KBM-7 (cell line): ENCODE results near the gene DLG5.
A peak's percentile ranks its signal among the peaks of the same experiment; 100 is the strongest.

Experiments
- DNase-seq: peaks from one replicate; pipeline ENCODE4 v3.0.0-alpha.2; 2015
- in situ Hi-C: fragments of 300-500 bp; cut with MboI; formaldehyde crosslinking; loops from 2 replicates; pipeline ENCODE4 v1.14.3; 2020; ENCODE audit warnings: low sequenced_read_pairs, low pct_unique_long_range_greater_than_20kb, mixed read lengths

The DLG5 gene

DNA sequence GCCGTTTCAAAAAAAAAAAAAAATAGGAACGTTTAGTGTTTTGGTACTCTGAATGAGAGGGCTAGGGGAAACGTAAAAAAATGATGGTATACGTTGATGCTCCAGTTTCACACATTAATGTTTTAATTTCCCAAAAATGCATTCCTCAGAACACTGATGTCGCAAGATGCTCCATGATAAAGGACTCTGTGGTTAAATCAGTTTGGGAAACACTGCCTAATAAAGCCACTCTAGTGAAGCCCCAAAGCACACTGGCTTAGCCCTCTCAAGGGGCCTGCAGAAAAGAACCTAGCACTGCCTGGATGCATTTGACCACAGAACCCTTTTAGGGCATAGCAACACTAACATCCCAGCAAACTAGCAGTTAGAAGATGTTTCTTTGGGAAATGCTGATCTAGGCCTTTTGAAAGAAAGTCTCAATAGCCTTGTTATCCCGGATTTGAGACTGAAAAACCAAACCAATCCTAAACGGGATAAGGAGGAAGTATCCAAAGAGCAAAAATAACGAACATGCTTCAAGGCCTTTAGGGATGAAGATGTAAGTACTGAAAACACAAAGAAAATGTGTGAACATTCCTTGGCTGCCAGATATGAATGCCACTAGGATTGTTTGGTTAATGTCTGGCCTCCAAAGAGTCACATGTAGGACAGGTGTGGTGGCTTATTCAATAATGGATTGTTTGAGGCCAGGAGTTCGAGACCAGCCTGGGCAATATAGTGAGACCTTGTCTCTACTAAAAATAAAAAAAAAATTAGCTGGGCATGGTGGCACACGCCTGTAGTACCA, 11.0 kb downstream of the DLG5 start:
- in situ Hi-C loops, result no loop called here
- no peak for DNase-seq

DNA sequence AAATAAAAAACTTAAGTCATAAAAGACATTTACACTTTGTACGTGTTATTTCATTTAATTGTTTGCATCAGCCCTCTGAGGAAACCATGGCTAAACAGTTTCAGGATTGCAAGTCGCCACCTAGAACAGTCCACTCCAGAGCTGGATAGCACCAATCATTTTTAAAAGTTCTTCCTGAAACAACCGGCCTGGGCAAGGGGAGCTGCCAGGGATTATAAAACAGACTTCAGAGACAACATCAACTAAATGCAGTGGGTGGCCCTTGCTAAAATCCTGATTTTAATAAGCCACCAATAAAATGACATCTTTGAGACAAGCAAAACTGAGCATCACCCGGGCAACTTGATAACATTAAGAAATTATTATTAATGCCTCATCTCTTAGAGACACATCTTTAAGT, 13.5 kb downstream of the DLG5 start:
- DNase-seq, result no peak
- in situ Hi-C loops, result no loop called here

DNA sequence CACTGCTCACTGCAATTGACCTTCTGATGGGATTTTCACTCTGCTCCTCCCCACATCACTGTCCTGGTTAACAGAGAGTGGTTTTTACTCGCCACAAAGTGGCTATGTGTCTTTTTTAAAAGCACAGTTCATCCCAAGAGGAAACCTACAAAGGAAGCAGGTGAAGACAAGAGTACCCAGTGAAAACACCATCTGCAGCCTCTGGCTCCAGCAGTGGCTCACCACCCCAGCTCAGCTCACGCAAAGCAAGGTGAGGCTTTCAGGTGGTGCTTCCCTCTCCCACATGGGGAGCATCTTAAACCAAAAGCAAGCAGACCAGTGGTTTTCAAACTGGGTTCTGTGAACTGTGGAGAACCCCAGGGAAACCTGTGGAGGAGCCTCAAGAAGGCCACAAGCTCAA, 14.0 kb downstream of the DLG5 start:
- DNase-seq, result no peak
- in situ Hi-C loops, result no loop called here

DNA sequence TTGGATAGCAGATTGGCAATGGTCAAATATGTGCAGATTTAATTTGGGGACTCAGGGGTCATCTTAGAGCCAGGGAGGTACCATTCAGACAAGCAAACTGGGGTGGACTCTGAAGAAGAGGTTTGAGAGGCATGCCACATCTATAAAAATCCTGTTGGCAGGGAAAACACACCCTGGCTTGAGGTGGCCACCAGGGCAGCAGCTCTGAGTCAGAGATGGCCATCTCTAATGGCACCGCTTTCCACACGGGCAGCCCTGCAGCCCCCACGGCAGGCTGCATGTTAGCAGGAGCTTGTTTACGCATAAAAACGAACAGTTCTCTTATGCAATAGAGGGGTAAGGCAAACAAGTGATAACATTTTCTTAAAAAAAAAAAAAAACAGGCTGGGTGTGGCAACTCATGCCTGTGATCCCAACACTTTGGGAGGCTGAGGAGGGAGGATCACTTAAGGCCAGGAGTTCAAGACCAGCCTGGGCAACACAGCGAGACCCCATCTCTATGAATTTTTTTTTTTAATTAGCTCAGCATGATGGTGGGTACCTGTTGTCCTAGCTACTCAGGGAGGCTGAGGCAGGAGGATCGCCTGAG, 14.9 kb downstream of the DLG5 start:
- in situ Hi-C loops, result no loop called here
- DNase-seq, result no peak

DNA sequence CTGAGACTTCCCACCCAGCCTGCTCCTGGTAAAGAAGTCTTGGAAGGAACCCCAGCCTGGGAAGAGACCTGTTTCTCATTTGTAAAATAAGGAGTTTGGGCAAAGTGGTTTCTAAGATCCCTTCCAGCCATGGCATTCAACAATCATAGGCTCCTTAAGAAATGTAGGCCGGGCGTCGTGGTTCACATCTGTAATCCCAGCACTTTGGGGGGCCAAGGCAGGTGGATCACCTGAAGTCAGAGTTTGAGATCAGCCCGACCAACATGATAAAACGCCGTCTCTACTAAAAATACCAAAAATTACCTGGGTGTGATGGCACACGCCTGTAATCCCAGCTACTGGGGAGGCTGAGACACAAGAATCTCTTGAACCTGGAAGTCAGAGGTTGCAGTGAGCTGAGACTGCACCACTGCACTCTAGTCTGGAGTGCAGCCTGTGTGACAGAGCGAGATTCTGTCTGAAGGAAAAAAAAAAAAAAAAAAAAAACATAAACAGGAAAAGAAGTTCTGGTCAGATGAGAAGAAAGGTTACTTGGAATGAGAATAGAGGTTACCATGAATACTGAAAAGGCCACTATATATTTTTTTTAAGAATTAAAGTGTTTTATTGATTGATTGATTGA, 15.9 kb downstream of the DLG5 start:
- in situ Hi-C loops, result no loop called here
- no peak for DNase-seq

DNA sequence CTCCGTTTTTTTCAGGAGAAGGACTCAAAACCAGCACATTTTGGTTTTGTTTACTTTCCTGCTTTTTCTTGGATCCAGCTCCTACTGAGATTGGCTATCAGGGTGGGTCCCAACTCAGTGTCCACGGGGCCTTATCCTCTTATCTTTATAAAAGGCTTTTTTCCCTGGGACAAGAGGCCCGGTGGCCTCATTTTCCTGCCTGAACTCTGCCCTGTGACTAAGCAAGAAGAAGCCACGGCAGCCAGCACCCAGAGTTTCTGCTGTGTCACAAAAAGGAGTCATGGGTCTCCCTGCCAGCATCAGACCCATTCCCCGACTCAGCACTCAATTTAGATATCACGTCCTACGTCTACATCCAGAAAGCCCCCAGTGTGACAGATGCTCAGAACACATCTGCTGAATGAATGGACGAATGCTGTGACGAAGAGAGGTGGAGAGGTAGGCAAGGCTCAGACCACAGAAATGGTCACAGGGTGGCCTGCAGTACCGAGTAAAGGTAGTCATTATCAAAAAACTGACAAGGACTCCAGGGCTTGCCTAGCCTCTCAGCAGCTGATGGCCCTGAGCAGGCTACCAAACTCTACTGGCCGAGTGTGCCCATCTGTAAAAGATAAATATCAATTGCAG, 16.7 kb downstream of the DLG5 start:
- DNase-seq, result no peak
- in situ Hi-C loops, result no loop called here

DNA sequence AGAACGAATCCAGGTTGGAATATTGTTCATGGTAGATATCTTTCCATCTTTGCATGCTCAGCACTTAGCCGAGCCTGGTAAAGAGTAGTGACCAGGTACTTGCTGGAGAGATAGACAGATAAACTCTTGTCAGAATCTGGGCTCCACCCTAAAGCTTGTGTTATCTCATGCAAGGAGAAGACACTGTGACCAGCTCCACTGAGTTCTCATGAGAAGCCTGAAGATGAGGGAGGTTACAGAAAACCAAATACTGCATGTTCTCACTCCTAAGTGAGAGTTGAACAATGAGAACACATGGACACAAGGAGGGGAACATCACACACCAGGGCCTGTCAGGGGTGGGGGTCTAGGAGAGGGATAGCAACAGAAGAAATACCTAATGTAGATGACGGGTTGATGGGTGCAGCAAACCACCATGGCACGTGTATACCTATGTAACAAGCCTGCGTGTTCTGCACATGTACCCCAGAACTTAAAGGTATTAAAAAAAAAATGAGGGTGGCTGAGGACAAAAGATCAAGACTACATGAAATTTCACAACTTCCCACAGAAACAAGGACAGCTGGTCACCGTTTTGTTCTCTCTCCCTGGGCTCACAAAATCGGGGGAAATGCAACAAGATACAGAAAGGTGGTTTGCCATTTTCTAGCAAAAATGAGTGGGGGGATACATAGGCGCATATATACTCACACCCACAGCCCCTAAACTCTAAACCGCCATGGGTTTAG, 17.4 kb downstream of the DLG5 start:
- in situ Hi-C loops, result no loop called here
- no peak for DNase-seq

DNA sequence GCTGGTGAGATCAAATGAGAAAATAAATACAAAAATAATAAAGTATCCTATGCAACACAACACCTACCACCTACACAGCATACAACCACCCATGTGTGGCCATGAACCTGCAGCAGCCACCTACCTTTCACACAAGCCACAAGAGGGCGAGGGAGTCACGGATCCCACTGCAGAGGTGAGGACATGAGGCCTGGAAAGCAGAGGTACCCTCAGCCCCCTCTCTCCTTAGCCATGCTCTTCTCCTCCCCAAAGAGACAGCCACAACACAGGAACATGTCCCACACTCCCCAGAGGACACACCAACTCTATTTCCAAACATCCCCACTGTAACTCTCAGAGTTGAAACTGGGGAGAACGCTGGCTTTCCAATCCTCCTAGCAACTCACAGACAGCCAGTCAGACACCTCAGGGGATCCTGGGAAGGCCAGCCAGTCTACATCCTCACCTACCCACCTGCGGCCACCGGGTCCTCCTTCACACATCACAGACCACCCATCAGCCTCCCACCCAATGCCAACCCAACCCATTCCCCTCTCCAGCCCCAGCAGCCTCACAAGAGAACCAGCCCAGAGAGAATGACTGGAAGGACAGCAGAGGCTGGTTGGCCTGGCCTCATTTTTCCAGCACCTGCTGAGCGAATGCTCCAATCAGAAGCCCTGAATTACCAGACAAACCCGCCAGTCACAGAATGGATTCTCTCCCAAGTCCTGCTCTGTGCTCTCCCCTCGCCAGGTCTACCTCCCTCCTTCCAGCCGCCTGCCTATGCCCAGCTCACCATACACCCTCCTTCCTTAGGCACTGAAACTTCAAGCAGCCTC, 18.4 kb downstream of the DLG5 start:
- in situ Hi-C loops, result no loop called here
- no peak for DNase-seq

DNA sequence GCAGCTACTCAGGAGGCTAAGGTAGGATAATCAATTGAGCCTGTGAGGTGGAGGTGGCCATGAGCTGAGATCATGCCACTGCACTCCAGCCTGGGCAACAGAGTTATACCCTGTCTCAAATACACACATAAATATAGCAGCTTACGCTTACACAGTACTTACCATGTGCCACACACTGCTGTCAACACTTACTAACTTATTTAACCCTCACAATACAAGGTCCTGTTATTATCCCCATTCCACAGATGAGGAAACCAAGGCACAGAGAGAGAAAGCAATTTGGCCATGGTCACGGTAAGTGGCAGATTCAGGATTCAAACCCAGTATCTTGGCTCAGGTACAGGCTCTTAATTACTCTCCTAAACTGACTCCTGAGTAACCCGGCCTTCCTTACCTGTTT, 19.1 kb downstream of the DLG5 start:
- in situ Hi-C loops, result no loop called here
- DNase-seq, result no peak

DNA sequence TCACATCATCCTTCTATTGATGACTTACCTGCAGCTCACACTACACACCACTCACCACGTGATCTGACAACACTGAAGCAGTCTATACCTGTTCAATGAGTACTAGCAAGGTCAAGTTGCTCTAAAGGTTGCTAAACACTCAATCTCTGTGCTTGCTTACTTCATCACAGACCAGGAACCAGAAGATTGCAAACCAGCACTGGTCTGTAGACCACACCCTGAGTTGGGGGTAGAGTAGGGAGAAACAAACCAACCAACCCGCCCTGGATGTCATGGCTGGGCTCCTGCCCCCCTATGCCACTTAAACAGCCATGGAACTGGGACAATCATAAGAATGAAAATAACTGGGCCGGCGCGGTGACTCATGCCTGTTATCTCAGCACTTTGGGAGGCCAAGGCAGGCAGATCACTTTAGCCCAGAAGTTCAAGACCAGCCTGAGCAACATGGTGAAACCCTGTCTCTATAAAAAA, 19.6 kb downstream of the DLG5 start:
- no peak for DNase-seq
- in situ Hi-C loops, result no loop called here

DNA sequence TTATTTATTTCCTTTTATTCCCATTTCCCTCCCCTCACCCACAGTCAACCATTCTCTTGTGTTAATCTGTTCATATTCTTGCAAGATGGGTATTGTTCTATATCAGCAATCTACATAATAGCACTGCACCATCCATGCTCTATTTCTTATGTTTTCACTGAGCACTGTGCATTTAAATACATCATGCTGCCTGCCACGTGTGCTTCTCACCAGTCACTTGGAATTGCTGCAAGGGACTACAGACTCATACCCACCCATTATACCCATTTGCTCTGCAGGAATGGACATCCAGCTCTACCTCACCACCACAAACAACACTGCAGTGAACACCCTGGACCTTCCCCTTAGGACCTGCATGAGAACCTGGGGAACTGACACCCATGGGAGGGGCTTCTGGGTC, 20.8 kb downstream of the DLG5 start:
- in situ Hi-C loops, result no loop called here
- no peak for DNase-seq

DNA sequence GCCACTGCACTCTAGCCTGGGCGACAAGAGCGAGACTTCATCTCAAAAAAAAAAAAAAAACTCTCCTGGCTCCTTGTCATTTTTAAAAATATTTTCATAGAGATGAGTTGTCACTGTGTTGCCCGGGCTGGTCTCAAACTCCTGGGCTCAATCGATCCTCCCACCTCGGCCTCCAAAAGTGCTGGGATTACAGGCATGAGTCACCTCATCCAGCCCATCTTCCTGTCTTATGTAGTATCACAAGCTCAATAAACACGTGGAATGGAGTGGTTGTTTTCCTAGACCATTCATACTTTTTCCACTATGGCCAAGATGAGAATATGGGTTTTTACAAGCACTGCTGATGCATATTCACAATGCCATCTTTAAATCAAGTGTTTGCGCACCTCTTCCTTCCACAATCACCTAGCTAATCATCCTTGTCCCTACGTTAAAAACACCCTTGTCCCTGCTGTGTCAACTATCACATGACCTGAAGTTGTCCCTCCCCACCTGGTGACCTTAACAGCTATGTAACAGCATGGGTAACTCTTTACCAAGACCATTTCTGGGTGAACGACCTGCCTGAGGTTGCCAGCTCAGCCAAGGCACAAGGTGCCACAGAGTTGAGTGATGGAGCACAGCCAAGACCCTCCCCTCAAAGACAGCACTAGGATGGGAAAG, 21.3 kb downstream of the DLG5 start:
- in situ Hi-C loops, result no loop called here
- no peak for DNase-seq

DNA sequence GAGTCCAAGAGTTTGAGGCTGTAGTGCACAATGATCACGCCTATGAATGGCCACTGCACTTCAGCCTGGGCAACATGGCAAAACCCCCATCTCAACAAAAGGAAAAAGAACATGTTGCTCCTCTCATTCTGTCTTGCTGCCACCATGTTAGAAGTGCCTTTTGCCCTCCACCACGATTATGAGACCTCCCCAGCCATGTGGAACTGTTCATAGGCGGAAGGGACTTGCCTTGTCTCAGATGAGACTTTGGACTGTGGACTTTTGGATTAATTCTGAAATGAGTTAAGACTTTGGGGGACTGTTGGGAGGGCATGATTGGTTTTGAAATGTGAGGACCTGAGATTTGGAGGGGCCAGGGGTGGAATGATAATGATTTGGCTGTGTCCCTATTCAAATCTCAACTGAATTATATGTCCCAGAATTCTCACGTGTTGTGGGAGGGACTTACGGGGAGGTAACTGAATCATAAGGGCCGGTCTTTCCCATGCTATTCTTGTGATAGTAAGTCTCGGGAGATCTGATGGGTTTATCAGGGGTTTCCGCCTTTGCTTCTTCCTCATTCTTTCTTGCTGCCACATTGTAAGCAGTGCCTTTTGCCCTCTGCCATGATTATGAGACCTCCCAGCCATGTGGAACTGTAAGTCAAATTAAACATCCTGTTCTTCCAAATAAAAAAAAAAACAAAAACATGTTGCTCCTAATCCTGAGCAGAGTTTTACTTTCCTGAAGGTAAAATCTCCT, 22.3 kb downstream of the DLG5 start:
- DNase-seq, result no peak
- in situ Hi-C loops, result no loop called here

DNA sequence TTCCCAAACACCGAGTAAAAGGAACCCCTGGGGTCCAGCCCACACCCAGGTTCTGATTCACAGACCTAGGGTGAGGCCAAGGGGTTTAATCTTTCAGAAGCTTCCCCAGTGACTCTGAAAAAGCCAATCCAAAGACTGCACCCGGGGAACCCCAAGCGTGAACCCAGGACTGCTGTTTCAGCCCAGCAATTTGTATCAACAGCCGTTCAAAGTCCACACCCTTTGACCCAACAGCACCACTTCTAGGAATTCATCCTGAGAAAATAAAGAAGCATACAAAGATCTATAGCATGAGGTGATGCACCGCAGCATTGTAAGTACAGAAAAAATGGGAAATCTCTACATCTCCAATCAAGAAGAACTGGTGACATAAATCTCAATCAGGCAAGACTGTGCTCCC, 24.4 kb downstream of the DLG5 start:
- no peak for DNase-seq
- in situ Hi-C loops, result no loop called here

DNA sequence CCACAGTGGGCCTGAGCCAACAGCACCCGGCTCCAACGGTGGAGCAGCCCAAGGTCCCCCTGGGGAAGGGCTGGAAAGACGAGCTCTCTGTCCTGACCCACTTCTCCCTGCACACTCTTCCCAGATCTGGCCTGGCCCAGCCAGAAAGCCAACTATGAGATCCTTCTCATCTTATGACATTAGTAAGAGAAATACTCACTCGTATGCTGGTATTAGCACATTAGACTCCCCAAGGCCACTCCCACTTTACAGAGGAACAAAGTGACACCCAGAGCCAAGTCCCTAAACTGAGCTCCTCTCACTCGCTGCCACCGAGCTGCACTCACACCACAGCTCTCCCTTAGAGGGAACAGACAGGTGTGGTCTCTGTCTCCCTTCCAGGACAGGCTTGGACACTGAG, 24.8 kb downstream of the DLG5 start:
- DNase-seq, result no peak
- in situ Hi-C loops, result no loop called here

DNA sequence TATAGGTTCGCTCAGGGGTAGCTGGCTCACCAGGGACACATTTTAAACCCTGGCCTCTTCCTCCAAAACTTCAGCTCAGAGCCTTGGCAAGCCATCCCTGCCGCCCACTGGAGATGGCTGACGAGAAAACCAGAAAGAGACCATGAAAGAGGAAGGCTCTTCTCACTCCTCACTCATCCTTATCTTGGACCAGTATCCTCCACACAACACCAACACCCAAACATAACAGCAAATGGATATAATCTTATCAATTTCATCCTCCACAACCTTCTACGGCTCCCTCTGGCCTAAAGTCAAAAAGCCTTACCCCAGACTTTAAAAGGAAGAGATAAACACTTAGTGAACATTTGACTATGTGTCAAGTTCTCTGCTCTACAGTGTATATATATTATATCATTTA, 26.9 kb downstream of the DLG5 start:
- in situ Hi-C loops, result no loop called here
- DNase-seq, result no peak

DNA sequence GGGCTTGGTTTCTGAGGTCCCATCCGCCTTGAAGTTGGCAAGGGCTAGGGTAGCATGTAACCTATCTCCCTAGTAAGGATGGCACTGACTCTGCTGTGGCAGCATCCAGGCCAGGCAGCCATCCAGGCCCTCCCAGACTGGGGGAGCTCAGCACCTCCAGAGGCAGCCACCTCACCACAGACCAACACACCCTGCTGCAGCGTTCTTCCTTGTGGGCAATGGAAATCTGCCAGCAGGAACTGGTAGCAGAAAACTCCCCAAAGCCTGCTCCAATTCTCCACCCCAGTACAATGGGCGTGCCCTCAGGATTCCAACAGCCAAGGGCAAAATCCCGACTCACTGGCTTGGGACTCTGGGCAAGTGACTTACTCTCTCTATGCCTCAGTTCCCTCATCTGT, 27.5 kb downstream of the DLG5 start:
- DNase-seq, result peak; percentile 40
- in situ Hi-C loops, result no loop called here
